ENCODE measurements around the gene HOXC6.
A peak's percentile ranks its signal among the peaks of the same experiment; 100 is the strongest.

Gene HOXC6

DNA sequence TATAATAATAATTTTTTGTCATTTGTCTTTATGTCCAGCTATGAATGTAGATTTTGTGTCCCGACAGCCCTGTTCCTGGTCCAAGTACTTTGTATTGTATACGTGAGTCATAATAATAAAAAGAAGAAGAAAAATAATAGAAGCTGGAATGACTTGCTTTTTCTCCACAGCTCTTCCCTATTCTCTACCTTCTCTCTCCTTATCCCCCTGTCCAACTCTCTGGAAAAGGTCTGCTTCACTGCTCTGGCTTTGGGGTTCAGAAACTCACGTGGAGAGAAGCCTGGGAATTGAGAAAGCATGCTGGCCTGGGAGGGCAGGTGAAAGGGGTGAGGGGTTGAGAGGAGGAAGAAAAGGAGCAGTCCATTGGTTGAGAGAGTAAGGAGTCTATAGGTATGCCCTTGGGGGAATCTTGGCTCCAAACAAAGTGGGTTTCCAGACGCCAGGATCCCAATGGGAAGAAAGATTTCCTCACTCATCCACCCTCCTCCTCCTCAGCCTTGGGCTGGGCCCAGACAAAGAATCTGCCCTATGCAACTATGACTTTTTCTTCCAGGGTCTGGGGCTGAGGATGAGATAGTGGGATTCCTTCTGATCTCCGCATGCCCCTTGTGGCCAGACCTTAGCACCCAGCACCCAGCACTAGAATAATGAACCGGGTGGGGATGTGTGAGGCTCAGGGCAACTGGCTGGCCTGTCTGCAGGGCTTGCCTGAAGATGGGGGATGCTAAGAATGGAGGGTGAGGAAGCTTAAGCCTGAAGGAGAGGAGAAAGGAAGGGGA, 15.4 kb upstream of the HOXC6 start:
- DNase-seq: no peak

DNA sequence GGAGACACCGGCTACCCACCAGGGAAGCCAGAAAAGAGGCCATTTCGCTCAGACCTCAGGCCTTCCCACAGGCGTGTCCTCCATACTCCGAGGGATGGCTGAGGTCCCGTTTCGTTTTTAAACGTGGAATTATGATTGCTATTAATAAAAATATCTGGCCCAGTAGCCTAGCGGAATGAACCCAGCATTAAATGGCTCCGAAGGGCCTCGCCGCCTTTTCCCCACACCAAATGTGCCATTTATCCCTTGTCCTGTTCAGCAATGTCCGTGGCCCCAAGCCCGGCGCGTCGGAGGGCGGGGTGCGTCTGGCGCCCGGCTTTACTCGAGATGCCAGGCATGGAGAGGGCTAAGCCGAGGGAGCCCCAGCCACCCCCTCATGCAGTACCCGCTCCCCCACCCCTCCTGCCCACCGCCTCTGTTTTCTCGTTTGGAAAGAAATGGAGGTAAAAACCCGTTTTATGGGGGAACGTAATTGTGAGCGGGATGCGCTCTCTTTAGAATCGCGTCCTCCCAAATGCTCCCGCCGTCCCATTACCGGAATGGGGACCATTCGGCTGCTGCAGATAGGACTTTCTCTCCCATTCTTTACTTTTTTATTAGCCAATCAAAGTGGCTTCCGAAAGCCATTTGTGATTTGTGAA, 13.7 kb upstream of the HOXC6 start:
- no peak for DNase-seq

DNA sequence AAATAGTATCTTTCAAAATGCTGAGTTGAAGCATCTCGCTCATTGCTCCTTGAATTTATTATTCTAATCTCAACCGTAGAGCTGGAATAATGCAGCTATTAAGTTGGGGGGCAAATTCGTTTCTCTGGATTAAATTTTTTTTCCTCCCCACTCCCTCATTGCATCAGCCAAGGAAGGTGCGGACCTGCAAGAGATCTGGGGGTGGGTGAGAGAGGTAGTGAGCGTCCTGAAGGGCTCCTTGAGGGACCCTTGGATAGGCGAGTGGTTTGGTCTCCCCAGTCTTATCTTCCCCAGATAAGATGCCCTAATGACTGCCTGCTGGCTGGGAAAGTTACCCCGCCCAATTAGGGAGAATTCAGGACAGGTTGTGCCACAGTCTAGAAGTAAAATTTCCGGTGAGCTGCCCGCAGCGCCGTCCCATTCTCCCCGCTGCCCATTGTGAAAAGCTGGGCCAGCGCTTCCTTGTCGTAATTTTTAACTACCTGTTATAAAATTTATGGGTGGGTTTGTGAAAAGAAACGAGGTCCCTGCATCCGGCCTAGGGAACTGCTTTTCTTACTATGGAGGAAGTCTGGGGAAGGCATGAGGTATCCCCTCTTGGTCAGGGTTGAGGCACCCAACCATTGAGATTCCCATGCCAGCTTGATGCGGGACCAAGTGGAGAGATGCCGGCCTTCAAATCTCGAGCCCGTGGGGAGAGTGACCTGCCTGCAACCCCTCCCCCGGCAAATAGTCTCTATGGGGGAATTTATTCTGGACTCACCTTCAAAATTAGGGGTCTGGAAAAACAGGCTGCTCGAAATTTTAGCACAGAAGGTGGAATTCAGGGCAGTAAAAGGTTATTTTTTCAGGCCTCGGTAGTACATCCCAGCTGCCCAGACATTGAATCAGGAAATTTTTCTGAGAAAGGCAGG, 13.0 kb upstream of the HOXC6 start:
- no peak for DNase-seq

DNA sequence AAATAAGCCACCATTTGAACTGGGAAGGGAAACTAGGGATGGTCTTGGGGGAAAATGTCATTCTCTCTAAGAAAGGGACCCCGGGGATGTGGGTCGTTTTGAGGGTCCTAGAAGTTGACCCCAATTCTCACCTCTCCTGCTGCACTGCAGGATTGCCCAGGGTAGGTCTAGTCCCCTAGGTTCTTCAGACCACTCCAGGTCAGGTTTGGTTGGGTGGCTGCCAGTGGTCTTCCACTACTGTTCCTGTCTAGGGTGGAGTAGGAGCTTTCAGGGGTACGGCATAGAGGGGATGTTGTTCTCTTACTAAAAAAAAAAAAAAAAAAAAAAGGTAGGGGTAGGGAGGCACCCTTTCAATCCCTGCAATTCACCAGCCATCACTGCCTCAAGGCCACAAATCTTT, 12.2 kb upstream of the HOXC6 start:
- no peak for DNase-seq

DNA sequence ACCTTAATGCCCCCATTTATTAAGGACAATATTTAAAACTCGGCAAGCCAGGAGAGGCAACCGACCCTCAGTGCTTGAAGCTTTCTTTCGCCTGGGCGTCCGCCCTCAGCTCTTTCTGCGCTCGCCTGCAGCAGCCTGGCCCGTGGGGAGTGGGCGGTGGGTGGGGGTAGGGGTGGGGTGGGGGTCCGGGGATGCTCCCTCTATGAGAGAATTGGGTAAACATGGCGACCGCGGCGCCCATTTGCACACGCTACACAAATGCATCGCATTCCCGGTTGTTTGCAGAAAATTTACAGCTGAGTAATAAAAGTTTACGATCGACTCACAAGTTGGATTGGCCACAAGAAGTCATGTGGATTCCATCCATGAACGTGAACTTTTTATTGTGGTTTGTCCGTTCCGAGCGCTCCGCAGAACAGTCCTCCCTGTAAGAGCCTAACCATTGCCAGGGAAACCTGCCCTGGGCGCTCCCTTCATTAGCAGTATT, 11.7 kb upstream of the HOXC6 start:
- no peak for DNase-seq

DNA sequence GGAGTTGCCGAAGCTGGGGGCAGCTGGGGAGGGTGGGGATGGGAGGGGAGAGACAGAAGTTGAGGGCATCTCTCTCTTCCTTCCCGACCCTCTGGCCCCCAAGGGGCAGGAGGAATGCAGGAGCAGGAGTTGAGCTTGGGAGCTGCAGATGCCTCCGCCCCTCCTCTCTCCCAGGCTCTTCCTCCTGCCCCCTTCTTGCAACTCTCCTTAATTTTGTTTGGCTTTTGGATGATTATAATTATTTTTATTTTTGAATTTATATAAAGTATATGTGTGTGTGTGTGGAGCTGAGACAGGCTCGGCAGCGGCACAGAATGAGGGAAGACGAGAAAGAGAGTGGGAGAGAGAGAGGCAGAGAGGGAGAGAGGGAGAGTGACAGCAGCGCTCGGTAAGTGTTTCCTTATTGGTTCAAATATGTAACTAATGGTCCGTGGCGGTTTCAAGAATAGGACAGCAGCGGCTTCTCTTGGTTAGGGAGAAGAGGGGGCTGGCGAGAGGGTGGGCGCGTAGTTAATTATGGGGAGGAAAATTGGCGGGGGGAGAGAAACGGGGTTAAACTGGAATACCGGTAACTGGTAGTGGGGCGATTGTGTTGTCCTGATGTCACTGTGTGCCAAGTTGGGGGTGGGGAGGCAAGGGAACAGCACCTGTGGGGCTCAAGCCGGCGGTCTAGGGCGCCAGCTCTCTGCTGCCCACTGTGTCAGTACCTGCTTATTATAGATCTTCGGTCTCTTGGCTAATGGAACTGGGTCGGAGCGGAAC, 11.0 kb upstream of the HOXC6 start:
- DNase-seq: no peak

DNA sequence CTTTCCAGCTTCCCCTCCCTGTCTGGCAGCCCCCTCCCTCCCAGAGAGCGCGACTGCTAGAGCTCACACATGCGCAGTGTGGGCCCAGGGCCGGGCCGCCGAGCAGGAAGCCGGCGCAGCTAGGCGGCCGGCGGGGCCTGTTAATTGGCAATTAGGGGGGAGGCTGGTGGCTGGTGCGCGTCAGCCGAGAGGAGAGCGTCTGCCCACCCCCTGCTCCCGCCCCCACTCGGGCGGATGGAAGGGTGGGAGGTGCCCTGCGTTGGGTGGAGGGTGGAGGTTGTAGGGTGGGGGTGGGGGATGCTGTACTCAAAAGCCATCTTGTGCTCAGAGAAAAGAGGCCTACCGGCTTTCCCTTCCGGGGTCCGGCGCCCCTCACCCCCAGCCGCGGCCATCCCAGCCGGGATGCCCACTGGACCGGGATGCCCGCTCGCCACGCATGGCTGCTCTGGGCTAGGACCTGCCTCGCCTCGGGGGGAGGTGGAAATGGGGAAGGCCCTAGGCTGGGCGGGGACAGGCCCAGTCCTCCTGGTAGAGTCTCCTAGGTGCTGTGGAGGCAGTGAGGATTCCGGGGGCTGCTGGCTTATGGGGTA, 10.3 kb upstream of the HOXC6 start:
- DNase-seq: peak in 45 of 58 donors; percentile 1 to 52 (median 14)

DNA sequence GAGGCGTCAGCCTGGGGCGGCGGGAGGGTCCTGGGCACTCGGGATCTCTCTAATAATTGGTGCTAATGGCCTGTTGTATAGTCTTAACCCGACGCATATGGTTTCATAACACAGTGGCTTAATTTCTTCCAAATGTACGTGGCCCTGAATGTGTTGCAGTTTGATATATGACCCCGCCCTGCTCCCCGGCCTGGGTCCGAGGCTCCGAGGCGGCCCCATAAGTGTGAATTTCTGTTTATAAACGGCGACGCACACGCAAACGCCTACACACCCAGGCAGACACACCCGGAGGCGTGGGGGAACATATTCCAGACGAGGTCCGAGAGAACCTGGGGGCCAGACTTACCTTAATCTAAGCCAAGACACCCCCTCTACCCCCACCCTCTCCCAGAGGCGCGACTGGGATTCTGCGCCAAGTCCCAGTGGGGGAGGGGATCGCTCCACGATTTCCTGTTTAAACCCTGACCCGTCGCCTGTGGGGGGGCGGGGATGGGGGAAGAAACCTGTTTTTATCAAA, 9.7 kb upstream of the HOXC6 start:
- no peak for DNase-seq

DNA sequence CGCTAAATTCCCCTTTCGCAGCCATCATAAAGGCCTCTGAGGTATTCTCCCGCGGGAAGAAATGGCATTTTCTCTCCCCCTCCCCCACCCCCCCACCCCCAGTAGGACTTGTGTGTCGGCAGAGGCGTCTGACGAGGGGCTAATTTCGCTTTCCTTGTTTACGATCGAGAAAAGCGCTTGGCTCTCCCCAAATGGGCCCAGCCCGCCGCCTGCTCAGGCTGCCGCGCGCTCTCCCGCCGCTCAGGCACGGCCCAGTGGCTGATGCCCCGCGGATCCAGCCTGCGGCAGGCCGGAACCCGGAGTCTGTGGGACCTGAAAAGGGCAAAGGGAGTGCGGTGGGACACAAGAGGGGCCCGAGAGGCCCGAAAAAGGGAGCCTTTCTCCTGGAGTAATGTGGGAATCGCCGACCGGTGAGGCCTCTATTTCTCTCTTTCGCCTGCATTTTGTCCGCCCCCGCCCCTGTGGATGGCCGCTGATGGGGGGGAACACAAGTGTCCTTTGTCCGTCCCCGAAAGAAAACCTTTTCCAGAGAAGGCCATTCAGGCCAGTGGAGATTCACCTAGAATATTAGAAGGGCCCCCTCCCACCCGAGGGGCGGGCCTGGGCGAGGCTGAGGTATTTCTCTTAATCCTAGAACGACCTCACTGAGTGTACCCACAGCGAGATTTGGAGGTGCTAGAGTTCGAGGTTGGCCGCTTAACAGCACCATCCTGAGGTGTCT, 9.0 kb upstream of the HOXC6 start:
- no peak for DNase-seq

DNA sequence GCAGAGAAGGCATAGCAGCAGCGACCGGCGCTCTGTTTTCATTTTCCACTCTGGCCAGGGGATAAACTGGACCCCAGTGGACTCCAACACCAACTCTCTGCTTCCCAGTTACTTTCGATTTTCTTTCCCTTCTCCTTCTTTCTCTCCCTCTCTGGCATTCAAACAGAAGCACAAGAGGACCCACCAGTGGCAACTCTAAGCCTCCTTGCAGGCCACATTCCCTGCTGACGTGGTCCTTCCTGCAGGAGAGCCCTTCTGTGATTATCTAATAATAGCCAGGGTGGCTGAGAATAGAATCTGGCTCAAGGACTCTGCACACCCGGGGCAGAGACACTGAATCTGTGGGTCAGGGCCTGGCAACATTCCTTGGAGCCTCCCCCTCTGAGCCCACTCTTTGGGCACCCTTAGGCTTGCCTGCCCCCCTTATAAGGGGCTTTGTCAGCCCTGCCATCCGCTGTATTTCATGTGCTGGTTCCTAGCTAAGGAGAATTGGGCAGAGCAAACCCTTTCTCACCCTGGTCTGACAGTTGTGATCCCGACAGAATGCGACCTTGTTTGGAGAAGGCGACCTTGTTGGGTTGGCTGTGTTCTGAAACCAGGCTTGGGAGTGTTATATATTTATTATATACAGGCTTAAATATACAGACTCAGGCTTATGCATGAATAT, 8.2 kb upstream of the HOXC6 start:
- no peak for DNase-seq

DNA sequence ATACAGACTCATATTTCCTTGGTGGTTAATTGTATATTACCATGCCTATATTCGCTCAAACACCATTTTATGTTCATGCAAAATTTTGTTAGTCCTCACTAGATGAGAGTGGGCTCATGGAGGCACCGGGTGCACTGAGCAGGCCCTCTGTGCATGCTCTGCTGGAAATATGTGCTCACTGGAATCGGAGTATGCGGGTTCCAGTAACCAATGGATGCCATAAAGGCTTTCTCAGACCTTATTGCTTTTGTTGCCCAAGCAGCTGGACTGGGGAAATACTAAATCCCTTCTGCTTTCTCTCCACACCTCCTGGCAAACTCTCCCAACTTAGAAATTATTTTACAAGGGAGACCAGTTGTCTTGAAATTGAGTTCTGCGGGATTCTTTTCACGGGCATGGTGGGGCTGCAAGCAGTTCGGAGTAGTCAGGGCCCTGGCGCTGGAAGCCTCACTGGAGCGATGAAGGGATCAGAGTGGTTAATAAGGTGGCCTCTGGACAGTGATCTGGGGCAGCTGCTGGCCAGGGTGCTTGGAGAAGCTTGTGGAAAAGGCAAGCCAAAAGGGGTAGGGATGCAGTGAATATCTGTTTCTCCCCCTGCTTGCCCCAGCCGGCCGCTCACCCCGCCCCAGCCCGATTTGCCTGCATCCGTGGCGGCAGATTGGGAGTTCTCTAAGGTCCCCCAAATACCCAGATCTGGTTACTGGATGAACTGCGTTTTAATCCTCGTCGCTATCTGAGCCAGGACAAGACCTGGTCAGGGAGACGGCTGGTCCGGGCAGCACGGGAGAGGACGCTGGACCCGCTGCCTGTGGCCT, 7.4 kb upstream of the HOXC6 start:
- DNase-seq: no peak

DNA sequence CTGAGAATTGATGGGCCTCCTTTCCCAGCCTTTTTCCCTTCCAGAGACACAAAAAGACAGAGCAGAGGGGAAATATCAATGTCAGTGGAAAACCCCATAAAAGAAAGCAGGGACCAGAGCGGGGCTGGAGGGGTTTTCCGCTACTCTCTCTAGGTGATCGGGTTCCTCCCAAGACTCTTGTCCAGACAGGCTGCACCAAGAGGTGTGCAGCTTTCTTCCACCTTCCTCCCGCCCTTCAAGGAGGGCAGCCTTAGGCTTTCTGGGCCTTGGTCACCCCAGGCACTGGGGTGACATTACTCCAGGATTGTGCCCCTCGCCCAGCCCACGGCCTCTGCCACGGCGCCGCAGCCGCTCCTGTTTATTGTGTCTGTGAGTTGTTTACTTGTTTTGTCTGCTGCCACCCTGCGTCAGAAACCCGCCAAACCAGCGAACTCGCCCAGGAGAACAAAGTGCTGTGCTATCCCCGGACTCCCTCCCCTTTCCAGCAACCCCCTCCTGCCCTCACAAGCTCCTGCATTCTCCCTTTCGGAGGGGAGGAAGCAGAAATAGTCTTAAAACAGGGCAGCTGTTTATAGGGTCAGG, 6.7 kb upstream of the HOXC6 start:
- no peak for DNase-seq

DNA sequence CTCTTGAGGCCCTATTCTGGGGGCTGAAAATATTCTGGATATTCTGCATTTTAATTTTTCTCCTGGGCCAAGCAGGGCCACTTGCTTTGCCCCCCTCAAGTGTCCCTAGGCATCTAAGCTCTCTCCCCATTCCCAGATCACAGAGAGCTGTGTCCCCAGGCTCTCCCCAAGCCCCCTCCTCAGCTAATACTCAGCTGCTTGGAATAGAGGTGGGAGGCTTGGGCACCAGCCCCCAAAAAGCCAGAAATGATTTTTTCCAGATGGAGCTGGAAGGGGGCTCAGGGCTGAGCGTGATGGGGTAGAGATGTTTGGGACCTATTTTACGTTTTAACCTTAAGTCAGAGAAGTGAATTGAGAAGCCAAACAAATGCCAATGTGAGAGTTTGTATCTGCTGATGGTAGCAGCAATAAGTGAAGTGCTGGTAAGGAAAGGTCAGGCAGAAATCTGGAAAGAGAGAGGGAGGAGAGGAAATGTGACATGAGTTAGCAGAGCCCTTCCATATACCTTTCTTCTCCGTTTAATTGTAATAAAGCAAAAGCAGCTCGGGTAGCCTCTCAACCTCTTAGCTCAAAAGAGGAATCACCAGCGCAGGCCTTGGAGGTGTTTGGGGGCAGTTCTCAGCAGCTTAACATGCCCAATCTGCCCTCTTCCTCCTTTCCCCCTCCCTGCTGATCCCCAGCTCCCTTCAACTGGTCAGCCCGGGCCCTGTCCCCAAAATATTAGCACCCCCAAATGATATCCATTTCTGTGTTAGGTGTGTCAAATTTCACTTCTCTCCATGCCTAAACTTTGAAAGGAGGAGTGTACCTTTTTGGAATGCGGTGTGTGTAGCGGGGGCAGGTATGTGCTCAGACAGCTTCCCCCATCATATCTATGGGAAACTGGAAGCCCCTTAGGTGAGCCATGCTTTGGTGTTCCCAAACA, 5.0 kb upstream of the HOXC6 start:
- no peak for DNase-seq

DNA sequence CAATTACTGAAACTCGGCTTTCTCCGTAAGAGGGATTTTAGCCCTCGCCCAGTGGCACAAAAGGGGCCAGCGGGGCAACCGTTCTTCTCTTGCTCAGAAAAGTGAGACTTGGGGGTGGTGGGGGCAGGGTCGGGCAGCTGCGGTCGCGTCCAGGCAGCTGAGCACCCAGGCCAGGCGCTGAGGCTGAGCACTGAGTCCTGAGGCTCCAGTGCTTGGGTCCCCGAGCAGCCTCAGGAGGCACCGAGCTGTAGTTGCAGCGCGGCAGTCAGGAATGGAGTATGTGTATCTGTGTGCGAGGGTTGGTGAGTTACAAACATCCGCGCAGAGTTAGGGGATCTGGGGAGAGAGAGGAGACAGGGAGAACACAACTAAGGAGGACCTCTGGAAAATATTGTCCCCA, 4.1 kb upstream of the HOXC6 start:
- no peak for DNase-seq

DNA sequence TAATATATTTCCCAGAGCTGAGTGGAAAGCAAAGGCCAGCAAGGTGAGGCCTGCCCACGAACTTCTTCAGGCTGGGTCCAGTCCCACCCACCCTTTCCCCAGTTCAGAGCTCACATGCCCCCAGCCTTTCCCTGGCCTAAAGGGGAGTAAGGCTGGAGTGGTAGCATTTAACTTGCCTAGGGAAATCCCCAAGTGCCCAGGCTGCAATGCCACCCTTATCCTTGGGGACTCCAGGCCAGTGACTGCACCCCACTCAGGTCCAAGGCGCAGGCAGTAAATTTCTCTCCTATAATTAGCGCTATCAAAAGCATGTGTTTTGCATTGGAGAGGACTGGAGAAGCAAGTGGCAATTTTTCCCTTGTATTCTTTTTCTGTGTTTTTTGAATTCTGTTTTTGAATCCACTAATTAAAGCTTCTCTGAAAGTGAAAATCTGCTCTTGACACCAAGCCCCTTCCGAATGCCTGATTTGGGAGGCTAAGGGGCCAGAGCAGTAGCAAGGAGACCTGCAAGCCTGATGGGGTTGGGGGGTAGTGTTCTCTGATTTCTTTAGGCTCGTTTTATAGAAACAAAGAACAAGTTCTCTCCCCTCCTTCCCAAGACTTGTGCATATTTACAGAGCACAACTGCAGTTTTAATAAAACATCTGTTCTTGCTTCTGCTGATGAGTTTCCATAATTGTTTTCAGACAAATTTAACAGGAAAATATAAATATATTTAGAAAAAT, 3.5 kb upstream of the HOXC6 start:
- no peak for DNase-seq
